GM21423 (cell line): Measurements from ENCODE around the gene SVIL.
"Not testable (repeated sequence)": the region's sequence is repeated elsewhere in the genome, so short reads cannot be mapped to it uniquely, and the experiment has no call there.

ENCODE experiments used
- ATAC-seq: cut with Tn5 transposase; IDR thresholded peaks from one replicate; pipeline ENCODE4 v1.9.1; 2021; ENCODE audit warnings: mild to moderate bottlenecking, moderate library complexity; ENCODE audit not compliant: unreplicated experiment

SVIL gene

GRCh38 chr10:29545122-29545521, 89.6 kb downstream of the SVIL start:
- no peak for ATAC-seq

- ATAC-seq: no peak
These were observed 91.1 kb downstream of the SVIL start for GRCh38 chr10:29543715-29544114.

- ATAC-seq: no peak
These were observed 92.0 kb downstream of the SVIL start for GRCh38 chr10:29542723-29543122.

DNA sequence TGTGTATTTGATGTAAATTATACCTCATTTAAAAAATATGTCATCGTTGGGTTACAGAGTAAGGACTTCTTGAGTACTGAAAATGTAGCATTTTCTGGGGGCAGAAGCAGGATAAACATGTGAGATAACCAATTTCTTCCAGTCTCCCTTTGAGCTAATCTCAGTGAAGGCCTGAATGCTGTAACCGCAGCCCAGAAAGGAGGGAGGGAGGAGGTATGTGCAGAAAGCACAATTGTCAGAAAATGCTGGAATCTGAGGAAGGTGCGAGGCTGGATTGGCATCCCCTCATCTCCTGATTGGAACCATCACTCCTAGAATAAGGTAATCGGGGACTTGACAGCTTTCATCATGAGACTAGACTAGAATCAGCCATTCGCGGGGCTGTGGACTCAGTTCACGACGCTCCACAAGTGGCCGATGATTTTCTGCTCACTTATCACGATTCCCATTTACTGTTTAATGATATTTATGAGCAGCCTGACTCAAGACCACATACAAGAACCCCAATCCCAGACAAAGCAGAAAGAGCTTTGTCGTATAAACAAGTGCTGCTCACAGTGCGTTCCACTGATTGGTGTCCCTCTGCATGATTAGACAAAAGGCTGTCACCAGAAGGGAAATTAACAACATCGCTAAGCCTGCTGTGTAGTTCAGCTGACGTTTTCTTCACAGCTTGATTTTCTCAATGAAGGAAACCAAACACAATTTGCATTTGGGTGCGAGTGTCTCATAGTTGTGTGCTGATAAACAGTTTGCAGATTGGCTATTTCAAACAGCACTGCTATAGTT, 93.2 kb downstream of the SVIL start:
- ATAC-seq: no peak

DNA sequence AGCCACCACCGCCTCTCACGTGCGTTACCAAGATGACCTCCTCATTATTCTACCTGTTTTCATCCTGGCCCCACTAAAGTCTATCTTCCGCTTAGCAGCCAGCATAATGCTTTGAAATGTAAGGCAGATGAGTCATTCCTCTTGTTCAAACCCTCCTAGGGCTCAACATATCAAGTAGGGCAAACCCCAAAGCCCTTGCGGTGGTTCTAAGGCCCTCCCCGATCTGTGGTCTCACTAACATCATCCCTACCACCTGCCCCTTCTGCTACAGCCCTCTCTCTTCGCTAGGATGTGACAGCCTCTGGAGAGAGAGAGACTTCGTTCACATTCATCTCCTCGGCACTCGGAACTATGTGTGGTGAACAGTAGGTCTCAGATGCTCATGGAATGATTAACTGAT, 94.8 kb downstream of the SVIL start:
- ATAC-seq: no peak

DNA sequence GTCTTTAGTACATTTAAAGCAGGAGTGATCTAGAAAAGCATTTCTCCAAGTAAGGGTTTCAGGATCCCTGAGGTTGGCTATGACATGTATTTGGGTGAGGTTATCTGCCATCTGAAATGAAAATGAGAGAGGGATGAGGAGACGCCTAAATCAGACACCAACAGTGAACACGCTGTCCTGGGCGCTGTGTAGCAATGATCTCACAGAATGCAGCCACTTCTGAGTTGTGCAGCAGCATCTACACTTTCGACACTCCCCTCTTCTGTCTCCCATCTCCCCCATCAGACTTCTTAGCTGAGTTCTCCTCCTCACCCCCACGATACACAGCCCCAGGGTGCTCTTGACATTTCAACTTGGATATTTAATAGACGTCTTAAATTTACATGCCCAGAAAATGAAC, 95.4 kb downstream of the SVIL start:
- no peak for ATAC-seq

DNA sequence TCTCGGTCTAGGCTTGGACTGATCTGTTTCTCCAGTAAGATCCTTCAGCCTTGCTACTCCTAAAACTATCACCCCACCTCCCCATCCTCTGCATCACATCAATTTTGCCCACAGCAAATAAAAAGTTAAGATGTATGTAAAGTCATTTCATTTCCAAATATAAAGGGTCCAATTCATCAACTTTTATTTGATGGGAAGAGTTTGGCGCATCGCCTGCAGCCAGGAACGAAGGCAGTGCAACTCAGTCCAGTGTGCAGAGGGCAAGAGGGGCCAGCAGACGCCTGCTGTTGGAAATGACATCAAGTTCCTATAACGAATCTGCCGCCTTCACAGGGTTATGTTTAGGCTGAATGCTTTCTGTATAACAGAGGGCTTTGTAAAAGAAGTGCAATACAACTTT, 97.0 kb downstream of the SVIL start:
- ATAC-seq: no peak

GRCh38 chr10:29536691-29537090, 98.1 kb downstream of the SVIL start:
- ATAC-seq: not testable (repeated sequence)

- ATAC-seq: no peak
These were observed 98.9 kb downstream of the SVIL start for GRCh38 chr10:29535778-29536453.

DNA sequence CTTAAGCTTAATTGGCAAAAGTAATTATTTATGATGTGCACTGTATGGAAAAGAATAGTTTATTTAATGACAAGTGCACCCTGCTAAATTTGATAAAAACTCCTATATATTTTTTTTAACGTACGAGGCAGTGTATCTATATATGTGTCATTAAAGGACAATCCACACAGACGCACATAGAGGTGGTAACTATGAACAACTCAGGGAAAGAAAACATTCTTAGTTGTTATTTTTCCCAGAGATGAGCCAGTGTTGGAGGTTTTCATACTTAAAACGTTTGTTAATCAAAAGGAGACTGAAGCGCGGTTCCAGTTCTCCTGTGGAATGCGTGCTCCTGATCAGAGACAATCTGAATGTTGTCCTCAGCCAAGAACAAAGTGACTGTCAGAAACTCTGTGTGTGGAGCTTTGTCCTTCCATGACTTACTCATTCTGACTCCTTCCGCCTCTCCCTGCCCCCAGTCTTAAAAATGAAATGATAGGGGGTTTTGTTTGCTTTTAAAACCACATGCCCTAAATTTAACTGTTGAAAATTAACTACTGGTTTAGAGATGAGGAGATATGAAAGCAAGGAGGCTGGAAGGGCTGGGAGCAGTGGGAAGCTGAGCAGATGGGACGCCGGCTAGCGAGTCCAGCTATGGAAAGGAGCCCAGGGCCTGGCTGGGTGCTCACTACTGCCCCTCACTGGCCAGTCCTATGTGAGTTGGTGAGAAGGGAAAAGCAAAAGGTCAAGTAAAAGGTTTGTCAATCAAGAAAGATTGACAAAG, 99.6 kb downstream of the SVIL start:
- ATAC-seq: no peak

GRCh38 chr10:29534590-29534989, 100.2 kb downstream of the SVIL start:
- ATAC-seq: no peak

DNA sequence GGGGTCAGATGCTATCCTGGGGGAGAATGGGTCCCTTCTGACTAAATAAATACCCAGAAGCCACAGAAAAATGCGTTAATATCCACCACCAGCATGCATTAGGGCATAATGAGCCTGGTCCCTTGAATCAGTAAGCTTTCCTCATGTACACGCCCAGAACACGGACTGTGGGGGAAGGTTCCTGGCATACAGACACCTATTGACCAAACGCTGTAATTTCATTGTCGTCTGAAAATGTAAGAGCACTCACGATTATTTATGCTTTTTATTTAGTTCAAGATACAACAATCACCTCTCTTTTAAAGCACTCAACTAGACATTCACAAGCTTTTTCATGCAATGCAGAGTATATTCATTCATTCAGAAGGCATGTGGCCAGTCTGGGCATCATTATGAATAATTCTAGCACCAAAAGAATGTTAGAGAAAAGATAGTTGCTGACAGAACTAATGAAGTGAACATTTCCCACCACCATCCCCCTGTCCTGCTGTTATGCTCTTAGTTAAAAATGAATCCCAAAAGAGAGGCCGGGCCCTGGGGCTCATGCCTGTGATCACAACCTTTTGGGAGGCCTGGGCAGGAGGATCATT, 101.0 kb downstream of the SVIL start:
- ATAC-seq: no peak

- ATAC-seq: no peak
These were observed 101.7 kb downstream of the SVIL start for GRCh38 chr10:29533046-29533445.

- no peak for ATAC-seq
These were observed 102.4 kb downstream of the SVIL start for GRCh38 chr10:29532256-29532878.

- no peak for ATAC-seq
These were observed 104.4 kb downstream of the SVIL start for GRCh38 chr10:29530112-29530976.

GRCh38 chr10:29529146-29529545, 105.6 kb downstream of the SVIL start:
- no peak for ATAC-seq

DNA sequence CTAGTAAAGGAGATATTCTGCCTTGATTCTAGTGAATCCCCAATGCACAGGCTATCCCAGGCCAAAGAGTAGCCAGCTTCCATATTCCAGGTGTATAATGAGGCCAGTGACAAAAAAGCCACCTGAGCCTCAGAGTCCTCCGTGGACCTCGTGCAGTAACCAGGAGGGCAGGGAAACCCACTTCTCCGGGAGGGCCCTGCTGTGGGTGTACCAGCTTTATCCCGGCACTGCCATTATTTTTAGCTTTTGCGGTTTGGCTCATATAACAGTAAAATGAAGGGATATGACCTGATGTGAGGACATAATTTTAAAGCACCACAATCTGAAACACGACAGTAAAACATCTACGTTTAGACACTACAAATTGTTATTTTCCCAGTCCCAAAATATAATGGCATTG, 109.0 kb downstream of the SVIL start:
- ATAC-seq: no peak

DNA sequence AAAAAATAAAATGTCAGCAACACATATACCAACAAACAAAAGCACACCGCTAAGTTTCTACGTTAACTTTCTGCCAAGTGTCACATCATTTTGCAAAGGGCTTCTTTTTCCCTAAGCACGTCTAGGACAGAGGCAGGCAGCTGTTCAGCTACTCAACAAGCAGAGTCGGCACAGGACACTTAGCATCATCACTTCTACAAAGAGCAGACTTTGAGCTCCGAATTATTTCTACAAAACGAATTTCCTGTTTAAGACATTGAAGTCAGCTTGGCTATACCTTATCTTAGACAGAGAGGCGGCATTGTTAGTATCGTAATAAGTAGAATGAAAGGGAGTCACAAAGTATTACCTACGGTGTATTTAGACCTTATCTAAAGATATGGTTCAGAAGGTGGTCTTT, 110.1 kb downstream of the SVIL start:
- ATAC-seq: no peak

- ATAC-seq: no peak
These were observed 110.5 kb downstream of the SVIL start for GRCh38 chr10:29524294-29524693.

- no peak for ATAC-seq
These were observed 111.9 kb downstream of the SVIL start for GRCh38 chr10:29522918-29523317.
